IMR-90 (cell line): ENCODE measurements around the gene AZU1. TPM values are rescaled to one million over a fixed set of nuclear protein-coding genes. Genes with fewer than 3 reads are reported as not detected.

ENCODE experiments used
- BHLHE40 ChIP-seq: fragments of 150-350 bp; IDR thresholded peaks from 2 replicates; pipeline ENCODE4 v1.6.1; 2016; ENCODE audit warnings: mild to moderate bottlenecking, low read depth, low read length
- RFX5 ChIP-seq: IDR thresholded peaks from 2 replicates; pipeline ENCODE4 v1.8.0; 2012; ENCODE audit warnings: low read depth, mild to moderate bottlenecking, low read length, moderate library complexity
- polyA plus RNA-seq, 3 experiments: library from polyadenylated mRNA; depleted of rRNA; stranded (reverse); fragments of >200 nt; gene quantifications; 2 replicates each; pipeline ENCODE4 v1.2.3, GENCODE V29; 2012; ENCODE audit warnings: low replicate concordance in 1 of 3
- total RNA-seq: library from RNA; depleted of rRNA; stranded (reverse); fragments of >200 nt; gene quantifications from 2 replicates; pipeline ENCODE4 v1.2.3, GENCODE V29; 2012

Gene AZU1
- total and polyA plus RNA-seq, 2 of the 4 experiments (the other 2 are of a cell fraction), result 0.12 TPM; not detected in 1

DNA sequence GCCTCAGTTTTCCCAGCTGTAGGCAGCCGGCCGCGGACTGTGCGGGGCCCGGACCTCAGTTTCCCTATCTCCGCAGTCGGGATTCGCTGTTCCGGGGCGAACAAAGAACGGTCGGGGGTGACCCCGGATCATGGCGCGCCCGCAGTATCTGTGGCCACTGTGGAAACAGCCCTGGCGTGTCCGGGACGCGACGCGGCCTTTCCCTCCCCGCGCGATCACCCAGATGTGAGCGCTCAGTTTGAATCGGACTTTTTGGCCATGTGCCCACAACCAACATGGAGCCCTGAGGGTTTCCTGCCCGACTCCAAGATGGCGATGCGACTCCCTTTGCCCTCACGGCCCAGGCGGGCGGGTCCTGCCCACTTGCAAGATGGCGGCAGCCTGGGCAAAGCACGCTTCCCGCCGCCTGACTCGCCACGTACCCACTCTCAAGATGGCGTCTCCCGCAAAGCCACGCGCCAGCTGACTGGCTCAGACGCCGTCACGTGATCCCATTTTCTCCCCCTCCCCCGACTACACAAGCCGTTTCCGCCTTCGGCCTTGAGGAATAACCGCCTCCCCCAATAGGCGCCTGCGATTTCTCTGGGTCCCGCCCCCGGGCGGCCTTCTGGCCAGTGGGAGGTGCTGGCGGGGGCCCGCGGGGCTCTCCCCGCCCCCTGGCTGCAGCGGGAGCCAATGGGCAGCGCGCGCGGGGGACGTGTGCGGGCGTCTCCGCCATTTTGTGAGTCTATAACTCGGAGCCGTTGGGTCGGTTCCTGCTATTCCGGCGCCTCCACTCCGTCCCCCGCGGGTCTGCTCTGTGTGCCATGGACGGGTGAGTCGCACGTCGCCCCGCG is 30.7 kb upstream of the AZU1 start, which contains the start of gene PTBP1 (continued):
- TF ChIP-seq BHLHE40 (peak; percentile 67), RFX5 (no peak)
